Left lung (tissue), 10 donors: ENCODE data around the gene MRPL10. TPM values are rescaled to one million over a fixed set of nuclear protein-coding genes. Genes with fewer than 3 reads are reported as not detected.

ENCODE experiments used
- ATAC-seq: fragments of 200-7000 bp; cut with Tn5 transposase; one replicate; pipeline ENCODE4 v1.9.1; 2020; ENCODE audit warnings: moderate library complexity
- DNase-seq, 4 donors: peaks; one replicate each; pipeline ENCODE4 v3.0.0-alpha.2; 2013 to 2020
- H3K27ac ChIP-seq, 2 donors: fragments of 200-600 bp; sonication (generic) in 1 of 2; one replicate each; pipeline versions ENCODE4 v1.5.0 to v1.8.0; 2020 to 2021
- H3K27me3 ChIP-seq, 2 donors: fragments of 200-600 bp; sonication (generic) in 1 of 2; one replicate each; pipeline versions ENCODE4 v1.5.0 to v1.8.0; 2020 to 2021
- H3K36me3 ChIP-seq, 2 donors: fragments of 200-600 bp; sonication (generic) in 1 of 2; one replicate each; pipeline versions ENCODE4 v1.5.0 to v1.8.0; 2020 to 2021
- H3K4me1 ChIP-seq, 2 donors: fragments of 200-600 bp; one replicate each; pipeline ENCODE4 v1.8.0; 2021
- H3K4me3 ChIP-seq, 2 donors: fragments of 200-600 bp; sonication (generic) in 1 of 2; one replicate each; pipeline versions ENCODE4 v1.5.0 to v1.8.0; 2020 to 2021; ENCODE audit warnings: mild to moderate bottlenecking in 1 of 2
- H3K9me3 ChIP-seq, 2 donors: fragments of 200-600 bp; sonication (generic) in 1 of 2; one replicate each; pipeline versions ENCODE4 v1.5.0 to v1.8.0; 2020 to 2021
- intact Hi-C, 2 donors: fragments of 100-400 bp; cut with DNase I; formaldehyde crosslinking; loops; one replicate each; pipeline versions ENCODE4 v1.11.2 to v1.14.2; 2022
- polyA plus RNA-seq, 6 donors: library from polyadenylated mRNA; unstranded; fragments of 120-200 nt; gene quantifications; one replicate each; pipeline ENCODE4 v1.2.1, GENCODE V29; 2013; ENCODE audit not compliant: insufficient read length in 6 of 6
- total RNA-seq, 2 donors: library from RNA; stranded (reverse); fragmentation: NEBNext Ultra II Directional; extraction: Animal tissue kit (Norgen Biotek cat#: 25700); gene quantifications; one replicate each; pipeline ENCODE4 v1.2.1, GENCODE V29; 2021
- TF ChIP-seq, protein P1 (sequence below), 2 donors: fragments of 200-600 bp; sonication (generic) in 1 of 2; IDR thresholded peaks; one replicate each; pipeline versions ENCODE4 v1.5.0 to v1.8.0; 2021; ENCODE audit warnings: antibody characterized with exemption in 2 of 2
- donor health status: DM: no; HTN: yes; CAD: no.
- donor health status: DM: no; HTN: no; CAD: no.

The MRPL10 gene
- total and polyA plus RNA-seq, 8 donors, result 26.2 to 55.7 (median 50.6) TPM

DNA sequence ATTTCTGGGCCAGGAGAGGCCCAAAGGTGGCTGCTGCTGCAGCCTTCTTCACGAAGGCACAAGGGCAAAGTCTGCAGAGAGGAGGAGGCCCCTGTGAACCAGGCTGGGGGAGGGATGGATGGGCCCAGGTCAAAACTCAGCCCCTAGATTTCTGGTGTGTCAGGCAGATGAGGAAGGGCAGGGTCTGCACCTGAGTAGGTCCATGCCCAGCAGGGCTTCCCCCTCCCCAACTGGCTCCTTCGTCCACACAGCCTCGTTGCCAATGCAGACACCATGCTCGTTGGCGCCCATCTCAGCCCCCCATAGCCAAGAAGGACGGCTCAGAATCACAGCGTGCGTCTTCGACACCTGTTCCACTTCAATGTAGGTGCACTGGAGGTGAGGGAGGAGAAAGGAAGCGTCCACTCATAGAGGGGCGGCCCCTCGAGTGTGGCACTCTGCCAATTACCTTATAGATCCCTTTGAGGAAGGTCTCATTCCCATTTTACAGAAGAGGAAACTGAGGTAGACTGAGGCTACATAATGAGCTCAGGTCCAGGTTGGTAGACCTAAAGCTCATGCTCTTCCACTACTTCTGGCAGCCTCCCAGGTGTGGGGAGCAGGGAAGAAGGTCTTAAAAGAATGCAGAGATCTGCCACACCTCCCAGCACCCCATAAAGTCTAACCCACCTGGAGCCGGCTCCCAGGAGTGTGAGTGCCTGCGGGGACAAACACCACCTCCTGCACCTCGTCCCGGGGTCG is 8.8 kb upstream of the MRPL10 start:
- Histone ChIP-seq H3K36me3 (peaks cover 0 to 32% of the 10 kb centered on the region in 2 donors), H3K4me3 (peak overlapping the region; percentile 83), H3K27me3 (peaks cover 0 to 10% of the 10 kb centered on the region in 2 donors), H3K27ac (peak overlapping the region in 1 of 2 donors; percentile 67), H3K4me1 (peaks cover 8 to 57% of the 10 kb centered on the region in 2 donors), H3K9me3 (no peaks in the 10 kb centered on the region)
- ATAC-seq (no peak), DNase-seq (no peak)
- TF ChIP-seq, protein P1, sequence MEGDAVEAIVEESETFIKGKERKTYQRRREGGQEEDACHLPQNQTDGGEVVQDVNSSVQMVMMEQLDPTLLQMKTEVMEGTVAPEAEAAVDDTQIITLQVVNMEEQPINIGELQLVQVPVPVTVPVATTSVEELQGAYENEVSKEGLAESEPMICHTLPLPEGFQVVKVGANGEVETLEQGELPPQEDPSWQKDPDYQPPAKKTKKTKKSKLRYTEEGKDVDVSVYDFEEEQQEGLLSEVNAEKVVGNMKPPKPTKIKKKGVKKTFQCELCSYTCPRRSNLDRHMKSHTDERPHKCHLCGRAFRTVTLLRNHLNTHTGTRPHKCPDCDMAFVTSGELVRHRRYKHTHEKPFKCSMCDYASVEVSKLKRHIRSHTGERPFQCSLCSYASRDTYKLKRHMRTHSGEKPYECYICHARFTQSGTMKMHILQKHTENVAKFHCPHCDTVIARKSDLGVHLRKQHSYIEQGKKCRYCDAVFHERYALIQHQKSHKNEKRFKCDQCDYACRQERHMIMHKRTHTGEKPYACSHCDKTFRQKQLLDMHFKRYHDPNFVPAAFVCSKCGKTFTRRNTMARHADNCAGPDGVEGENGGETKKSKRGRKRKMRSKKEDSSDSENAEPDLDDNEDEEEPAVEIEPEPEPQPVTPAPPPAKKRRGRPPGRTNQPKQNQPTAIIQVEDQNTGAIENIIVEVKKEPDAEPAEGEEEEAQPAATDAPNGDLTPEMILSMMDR (IDR thresholded peaks at IDR 0.05), result no peak
- intact Hi-C loops, result no loop called here

DNA sequence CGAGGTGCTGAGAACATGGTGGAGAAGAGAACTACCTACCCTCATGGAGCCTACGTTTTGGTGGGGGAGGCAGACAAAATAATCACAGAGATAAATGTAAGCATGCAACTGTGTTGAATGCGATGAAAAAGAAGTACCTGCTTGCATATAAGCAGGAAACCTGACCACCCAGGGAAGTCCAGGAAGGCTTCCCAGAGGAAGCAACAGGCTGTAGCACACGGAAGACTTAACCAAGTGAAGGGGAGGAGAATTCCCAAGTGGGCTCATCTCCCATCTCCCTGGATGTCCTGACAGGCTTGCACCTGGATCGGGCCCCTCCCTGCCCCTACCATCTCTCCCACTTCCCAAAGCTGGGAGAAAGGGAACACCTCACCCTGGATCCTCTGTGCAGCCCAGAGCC is 7.7 kb upstream of the MRPL10 start:
- TF ChIP-seq, protein P1 (IDR thresholded peaks at IDR 0.05), result no peak
- H3K36me3 ChIP-seq, result peaks cover 0 to 32% of the 10 kb centered on the region in 2 donors
- no peaks in the 10 kb centered on the region for H3K9me3 ChIP-seq
- intact Hi-C loops, result no loop called here
- H3K4me1 ChIP-seq, result peaks cover 8 to 53% of the 10 kb centered on the region in 2 donors
- no peak overlapping the region for H3K27ac ChIP-seq
- no peak for DNase-seq
- no peak for ATAC-seq
- no peak overlapping the region for H3K4me3 ChIP-seq
- no peaks in the 10 kb centered on the region for H3K27me3 ChIP-seq

DNA sequence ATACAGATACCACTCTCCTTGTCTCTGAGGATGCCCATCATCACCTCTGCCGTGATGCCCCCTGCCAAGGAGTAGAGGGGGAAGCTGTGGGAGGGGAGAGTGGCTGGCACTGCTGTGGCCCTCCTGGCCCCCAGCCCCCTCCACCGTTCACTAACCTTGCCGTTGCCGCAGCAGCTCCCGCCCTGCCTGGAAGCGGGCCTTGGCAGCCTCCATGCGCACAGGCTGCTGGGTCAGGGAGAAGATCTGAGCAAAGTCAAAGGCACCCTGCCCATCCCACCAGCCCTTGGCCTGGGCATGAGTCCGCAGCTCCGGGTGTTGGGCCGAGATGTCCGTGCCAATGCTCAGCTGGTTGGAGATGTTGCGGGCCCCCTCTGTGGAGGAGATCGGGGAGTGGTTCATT is 7.3 kb upstream of the MRPL10 start:
- intact Hi-C loops, result no loop called here
- peaks cover 8 to 49% of the 10 kb centered on the region in 2 donors for H3K4me1 ChIP-seq
- H3K36me3 ChIP-seq, result peaks cover 0 to 32% of the 10 kb centered on the region in 2 donors
- H3K27ac ChIP-seq, result no peak overlapping the region
- ATAC-seq (no peak), DNase-seq (no peak)
- TF ChIP-seq, protein P1 (IDR thresholded peaks at IDR 0.05), result no peak
- no peaks in the 10 kb centered on the region for H3K9me3 ChIP-seq
- H3K27me3 ChIP-seq, result no peaks in the 10 kb centered on the region
- H3K4me3 ChIP-seq, result no peak overlapping the region

DNA sequence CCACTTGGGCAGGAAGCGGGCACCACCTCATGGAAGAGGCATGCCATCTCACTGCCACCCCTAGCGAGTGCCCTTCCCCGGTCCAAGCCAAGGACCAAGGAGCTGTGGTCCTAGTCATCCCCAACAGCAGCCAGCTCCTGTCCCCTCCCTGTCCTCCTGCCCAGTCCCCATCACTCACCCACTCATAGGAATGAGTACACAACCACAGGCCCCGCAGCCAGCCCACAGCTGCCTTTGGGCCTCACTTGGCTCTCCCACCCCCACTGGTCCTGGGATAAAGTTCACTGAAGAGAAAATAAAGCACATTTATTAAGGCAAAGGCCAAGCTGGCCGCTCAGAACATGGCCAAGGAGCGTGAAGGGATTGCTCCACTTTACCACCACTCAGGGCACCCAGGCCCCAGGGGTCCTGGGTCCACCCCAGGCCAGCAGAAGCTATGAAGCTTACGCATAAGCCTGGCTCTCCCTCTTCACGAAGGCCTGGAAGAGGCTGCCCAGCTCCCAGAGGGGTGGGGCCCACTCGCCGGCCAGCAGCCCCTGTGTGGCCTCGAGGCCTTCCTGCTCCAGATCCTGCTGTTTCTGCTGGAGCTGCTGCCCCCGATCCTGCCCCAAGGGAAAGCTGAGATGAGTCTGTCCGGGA is 6.2 kb upstream of the MRPL10 start:
- Histone ChIP-seq H3K4me1 (peaks cover 8 to 43% of the 10 kb centered on the region in 2 donors), H3K9me3 (no peaks in the 10 kb centered on the region), H3K27me3 (no peaks in the 10 kb centered on the region), H3K36me3 (peaks cover 0 to 32% of the 10 kb centered on the region in 2 donors), H3K27ac (no peak overlapping the region), H3K4me3 (no peak overlapping the region)
- ATAC-seq (no peak), DNase-seq (no peak)
- TF ChIP-seq, protein P1 (IDR thresholded peaks at IDR 0.05), result no peak
- intact Hi-C loops, result no loop called here

DNA sequence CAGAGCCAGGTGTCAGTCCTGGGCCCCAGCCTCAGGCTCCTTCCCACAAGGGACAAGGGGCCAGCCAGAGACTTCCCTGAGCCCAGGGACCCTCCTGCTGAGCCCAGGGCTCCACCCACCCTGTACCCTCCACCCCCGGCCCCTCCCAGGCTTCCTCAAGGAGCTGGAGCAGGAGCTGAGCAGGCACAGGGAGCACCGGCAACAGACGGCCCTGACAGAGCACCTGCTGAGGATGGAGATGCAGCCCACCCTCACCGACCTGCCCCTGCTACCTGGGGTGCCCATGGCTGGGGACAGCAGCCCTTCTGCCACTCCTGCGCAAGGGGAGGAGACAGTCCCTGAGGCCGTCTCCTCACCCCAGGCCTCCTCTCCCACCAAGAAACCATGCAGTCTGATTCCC is 5.3 kb upstream of the MRPL10 start:
- peaks cover 0 to 32% of the 10 kb centered on the region in 2 donors for H3K36me3 ChIP-seq
- peaks cover 12 to 48% of the 10 kb centered on the region in 2 donors for H3K4me1 ChIP-seq
- TF ChIP-seq, protein P1 (IDR thresholded peaks at IDR 0.05), result no peak
- H3K4me3 ChIP-seq, result no peak overlapping the region
- intact Hi-C loops, result no loop called here
- H3K27me3 ChIP-seq, result no peaks in the 10 kb centered on the region
- no peak for ATAC-seq
- DNase-seq, result no peak
- no peak overlapping the region for H3K27ac ChIP-seq
- no peaks in the 10 kb centered on the region for H3K9me3 ChIP-seq
